ENCODE data around the gene IL1A. TPM values are rescaled to one million over a fixed set of nuclear protein-coding genes. Genes with fewer than 3 reads are reported as not detected.

Gene IL1A
- total RNA-seq, 2 experiments from 2014 or later: not detected

Other genes starting within 250 kb of the IL1A start
- 10 to 100 TPM; 10.0 to 11.0 TPM for gene POLR1B, start 242.0 kb downstream of the IL1A start, total RNA-seq
- 10 to 100 TPM; 12.0 to 15.5 TPM for gene CHCHD5, start 199.9 kb downstream of the IL1A start, total RNA-seq
- 100 to 1,000 TPM; 144 to 145 TPM for gene SLC20A1, start 138.6 kb downstream of the IL1A start, total RNA-seq
- not detected for gene NT5DC4, start 63.5 kb downstream of the IL1A start, total RNA-seq
- under 1 TPM; 0.50 to 0.57 TPM for gene CKAP2L, start 19.9 kb downstream of the IL1A start, total RNA-seq
- under 1 TPM in 1 of 2 experiments, not detected in 1; 0.81 TPM for gene IL1B, start 52.3 kb upstream of the IL1A start, total RNA-seq
- gene IL37, start 126.7 kb upstream of the IL1A start, total RNA-seq: not detected
- gene IL36G, start 193.5 kb upstream of the IL1A start, total RNA-seq: not detected
- gene IL36A, start 221.0 kb upstream of the IL1A start, total RNA-seq: under 1 TPM in 1 of 2 experiments, not detected in 1; 0.53 TPM